Measurements from ENCODE around the gene DCTN3.

- no peak for TF ChIP-seq CTCF (IDR thresholded peaks at IDR 0.05)
- TF ChIP-seq POLR2A (IDR thresholded peaks at IDR 0.05), result no peak
These were observed 41.8 kb downstream of the DCTN3 start for GRCh38 chr9:34578241-34579103.

All from body of pancreas (tissue), 4 donors.